ES-I3 (cell line): ENCODE measurements around the gene SLAMF6.

Experiments
- H3K36me3 ChIP-seq: 2 replicates; pipeline ENCODE4 v1.6.1; 2013; ENCODE audit warnings: mild to moderate bottlenecking, low read length, control low read depth, moderate library complexity; ENCODE audit not compliant: insufficient read depth
- H3K4me1 ChIP-seq: 2 replicates; pipeline ENCODE4 v1.6.1; 2013; ENCODE audit warnings: mild to moderate bottlenecking, control low read depth, low read length; ENCODE audit not compliant: insufficient read depth
- H3K9ac ChIP-seq: 2 replicates; pipeline ENCODE4 v1.6.1; 2013; ENCODE audit warnings: low read depth, mild to moderate bottlenecking, low read length, moderate library complexity
- H3K9me3 ChIP-seq: 2 replicates; pipeline ENCODE4 v1.6.1; 2013; ENCODE audit warnings: mild to moderate bottlenecking, low read length, moderate library complexity; ENCODE audit not compliant: control insufficient read depth, insufficient read depth

SLAMF6 gene

DNA sequence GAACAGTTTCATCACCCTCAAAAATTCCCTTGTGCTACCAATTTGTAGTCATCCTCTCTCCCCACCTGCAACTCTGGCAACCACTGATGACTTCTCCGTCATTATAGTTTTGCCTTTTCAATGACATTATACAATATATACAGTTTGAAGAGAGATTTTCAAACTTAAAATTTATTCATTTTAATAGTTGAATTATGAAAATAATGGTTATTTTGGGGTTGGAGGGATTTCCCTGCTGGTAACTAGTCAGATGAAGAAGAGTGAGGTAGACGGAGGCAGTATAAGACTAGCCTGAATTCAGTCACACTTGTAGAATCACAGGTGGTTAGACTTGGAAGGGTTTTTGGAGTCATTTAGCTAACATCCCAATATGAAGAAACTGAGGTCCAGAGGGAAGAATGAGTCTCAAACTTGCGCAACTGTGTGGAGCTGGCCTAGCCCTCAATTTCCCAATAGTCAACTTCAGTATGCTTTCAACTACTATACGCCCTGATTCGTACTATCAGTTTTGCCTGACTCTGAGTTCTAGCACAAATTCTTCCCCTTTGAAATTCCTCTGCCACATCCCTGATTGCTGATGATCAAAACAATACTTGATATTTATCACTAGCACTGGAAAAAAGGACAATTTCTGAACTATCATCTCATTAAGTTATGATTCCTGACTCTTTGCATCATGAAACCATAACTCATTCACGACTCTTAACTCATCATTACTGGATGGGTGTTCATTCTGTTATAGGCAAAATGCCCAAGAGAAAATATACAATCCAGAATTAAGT lies 68.5 kb downstream of the SLAMF6 start:
- Histone ChIP-seq H3K9ac (no peak overlapping the region), H3K36me3 (no peaks in the 10 kb centered on the region), H3K4me1 (peaks cover 7% of the 10 kb centered on the region; the same call in 1 of the 2 replicates), H3K9me3 (no peaks in the 10 kb centered on the region)

DNA sequence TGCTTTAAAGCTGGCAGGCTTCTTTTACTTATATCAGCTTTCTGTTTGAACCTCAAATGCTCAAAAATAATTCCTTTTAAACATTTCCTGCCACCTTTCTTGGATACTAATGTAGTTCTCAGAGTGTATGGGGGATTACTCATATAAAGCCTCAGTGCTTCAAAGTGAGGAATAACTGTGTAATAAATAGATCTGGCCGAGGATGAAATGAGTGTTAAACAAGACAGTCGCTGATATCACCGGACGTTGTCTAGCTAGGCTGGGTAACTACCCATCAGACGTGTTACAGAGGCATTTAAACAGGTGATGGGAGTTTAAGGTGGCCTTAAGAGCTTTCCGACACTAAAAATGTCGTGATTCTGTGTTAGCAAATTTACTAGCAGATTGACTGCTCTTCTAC lies 69.6 kb downstream of the SLAMF6 start:
- H3K4me1 ChIP-seq: no peaks in the 10 kb centered on the region
- no peaks in the 10 kb centered on the region for H3K36me3 ChIP-seq
- H3K9me3 ChIP-seq: no peaks in the 10 kb centered on the region
- H3K9ac ChIP-seq: no peak overlapping the region

DNA sequence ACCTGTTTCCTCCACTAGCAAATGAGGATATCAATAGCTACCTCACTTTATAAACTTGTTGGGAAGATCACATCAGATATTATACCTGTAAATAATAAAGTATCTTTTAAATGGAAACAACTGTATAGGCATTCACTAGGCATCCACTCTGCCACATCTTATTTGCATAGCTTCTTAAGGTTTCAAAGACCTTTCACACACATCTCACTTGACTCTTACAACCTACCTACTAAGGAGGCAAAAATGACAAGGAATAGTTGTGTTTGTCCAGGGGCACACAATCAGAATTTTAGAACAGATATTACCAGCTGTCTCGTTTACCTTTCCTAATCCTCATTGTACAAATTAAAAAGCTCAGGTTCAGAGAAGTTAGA lies 71.2 kb downstream of the SLAMF6 start:
- H3K4me1 ChIP-seq: no peaks in the 10 kb centered on the region
- H3K9ac ChIP-seq: no peak overlapping the region
- H3K9me3 ChIP-seq: no peaks in the 10 kb centered on the region
- no peaks in the 10 kb centered on the region for H3K36me3 ChIP-seq

DNA sequence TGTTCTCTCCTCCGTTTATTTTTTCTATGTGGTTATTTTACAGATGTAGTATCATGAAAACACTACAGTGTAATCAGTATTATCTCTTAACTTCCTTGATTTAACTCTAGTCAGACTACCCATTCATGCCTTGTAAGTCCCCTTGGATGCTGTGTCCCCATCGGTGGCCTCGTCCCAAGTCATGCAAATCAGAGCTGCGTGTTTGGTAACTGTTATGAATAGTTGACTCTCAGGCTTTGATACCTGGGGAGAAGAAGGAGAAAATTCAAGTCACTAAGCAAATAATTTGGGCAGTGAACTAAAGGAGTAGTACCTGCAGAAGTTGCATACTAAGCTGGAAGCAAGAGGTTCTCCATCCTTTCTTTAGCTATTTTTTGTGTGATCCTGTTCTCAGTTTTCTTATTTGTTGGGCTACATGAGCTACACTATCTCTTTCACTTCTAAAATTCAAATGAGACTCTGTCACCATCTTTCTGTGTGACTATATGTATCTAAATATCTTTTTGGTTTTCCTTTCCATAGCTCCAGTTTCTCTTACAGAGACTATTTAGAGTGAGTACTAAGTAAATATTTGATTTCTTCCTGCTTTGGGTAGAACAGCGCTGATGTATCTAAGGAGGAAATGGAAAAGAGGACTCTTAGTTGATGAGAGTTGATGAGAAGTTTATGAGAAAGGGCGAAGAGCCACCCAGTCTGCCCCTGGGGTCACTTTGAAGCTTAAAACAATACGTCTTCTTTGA lies 71.8 kb downstream of the SLAMF6 start:
- H3K9me3 ChIP-seq: no peaks in the 10 kb centered on the region
- H3K36me3 ChIP-seq: no peaks in the 10 kb centered on the region
- no peaks in the 10 kb centered on the region for H3K4me1 ChIP-seq
- no peak overlapping the region for H3K9ac ChIP-seq

DNA sequence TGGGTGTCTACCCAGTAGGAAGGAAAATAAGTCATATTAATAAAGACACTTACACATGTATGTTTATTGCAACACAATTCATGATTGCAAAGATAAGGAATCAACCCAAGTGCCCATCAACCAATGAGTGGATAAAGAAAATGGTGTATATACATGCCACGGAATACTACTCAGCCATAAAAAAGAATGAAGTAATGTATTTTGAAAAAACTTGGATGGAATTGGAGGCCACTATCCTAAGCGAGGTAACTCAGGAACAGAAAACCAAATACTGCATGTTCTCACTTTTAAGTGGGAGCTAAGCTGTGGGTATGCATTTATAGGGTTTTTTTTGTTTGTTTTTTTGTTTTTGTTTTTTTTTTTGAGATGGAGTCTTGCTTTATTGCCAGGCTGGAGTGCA lies 73.6 kb downstream of the SLAMF6 start:
- no peaks in the 10 kb centered on the region for H3K36me3 ChIP-seq
- no peaks in the 10 kb centered on the region for H3K4me1 ChIP-seq
- H3K9me3 ChIP-seq: no peaks in the 10 kb centered on the region
- no peak overlapping the region for H3K9ac ChIP-seq

DNA sequence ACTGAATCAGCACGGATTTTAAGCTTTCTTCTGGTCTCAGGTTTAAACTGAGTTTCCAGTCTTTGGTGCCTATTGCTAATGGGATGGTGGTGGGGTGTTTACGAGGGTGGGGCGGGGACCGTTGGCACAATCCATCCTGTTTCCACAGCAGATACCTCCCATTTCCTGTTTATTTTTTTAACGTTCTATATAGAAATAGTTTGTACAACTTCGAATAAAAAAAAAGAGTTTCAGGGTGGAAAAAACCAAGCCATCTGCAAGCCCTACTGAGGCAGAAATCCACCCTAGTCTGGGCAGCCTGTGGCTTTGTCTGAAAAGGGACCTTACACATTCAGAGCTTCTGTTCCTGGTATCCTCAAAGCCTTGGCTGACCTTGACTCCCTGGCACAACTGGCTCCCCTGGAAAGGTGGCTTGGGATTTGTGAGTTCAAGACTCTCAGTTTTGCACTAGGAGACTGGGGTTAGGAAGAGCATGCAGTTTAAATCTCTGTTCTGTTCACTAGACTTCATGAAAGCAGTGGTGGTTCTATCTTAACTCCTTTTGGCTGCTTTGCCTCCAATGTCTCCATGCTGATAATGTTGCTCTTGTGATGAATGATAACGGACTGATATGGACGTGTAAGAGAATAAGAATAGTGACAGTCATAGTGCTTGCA lies 76.0 kb downstream of the SLAMF6 start:
- no peak overlapping the region for H3K9ac ChIP-seq
- H3K9me3 ChIP-seq: no peaks in the 10 kb centered on the region
- H3K36me3 ChIP-seq: no peaks in the 10 kb centered on the region
- H3K4me1 ChIP-seq: no peaks in the 10 kb centered on the region

DNA sequence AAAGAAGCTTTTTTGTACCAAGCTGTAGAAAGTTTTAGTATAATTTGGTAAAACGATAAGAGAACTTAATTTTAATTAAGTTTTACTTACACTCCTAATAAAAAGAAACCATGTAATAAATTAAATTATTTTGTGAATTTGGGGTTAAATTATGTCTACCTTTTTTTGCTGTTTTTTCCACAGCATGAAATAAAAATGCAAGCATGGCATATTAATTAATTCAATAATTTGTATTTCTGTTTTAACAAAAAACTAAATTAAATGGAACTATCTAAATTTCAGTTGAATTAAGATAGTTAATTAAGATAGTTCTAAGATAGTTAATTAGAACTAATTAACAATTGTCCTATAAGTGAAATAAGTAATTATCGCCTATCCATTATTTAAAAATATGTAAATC lies 83.3 kb downstream of the SLAMF6 start:
- Histone ChIP-seq H3K9ac (no peak overlapping the region), H3K9me3 (no peaks in the 10 kb centered on the region), H3K36me3 (no peaks in the 10 kb centered on the region), H3K4me1 (no peaks in the 10 kb centered on the region)

DNA sequence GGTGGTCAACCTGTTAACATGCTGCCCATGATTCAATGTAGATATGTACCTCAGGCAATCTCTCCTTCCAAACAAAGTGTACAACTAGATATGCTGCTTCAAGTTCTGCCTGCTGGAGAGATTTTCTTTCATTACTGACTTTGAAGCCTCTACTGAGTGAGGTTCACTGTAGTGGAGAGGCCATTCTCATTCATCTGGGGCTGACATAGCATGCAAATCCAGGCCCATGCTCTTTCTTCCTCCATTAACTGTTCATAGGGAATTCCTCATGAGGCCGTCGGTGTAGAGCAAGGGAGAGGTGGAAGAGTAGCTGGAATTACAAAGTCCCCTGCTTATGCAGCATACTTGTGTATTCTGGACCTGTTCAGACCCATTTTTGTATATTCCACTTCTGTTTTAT lies 84.1 kb downstream of the SLAMF6 start:
- no peaks in the 10 kb centered on the region for H3K4me1 ChIP-seq
- no peaks in the 10 kb centered on the region for H3K36me3 ChIP-seq
- no peak overlapping the region for H3K9ac ChIP-seq
- 0 out of 2 replicates have a peak, but pooled peaks cover under 1% of the 10 kb centered on the region for H3K9me3 ChIP-seq

DNA sequence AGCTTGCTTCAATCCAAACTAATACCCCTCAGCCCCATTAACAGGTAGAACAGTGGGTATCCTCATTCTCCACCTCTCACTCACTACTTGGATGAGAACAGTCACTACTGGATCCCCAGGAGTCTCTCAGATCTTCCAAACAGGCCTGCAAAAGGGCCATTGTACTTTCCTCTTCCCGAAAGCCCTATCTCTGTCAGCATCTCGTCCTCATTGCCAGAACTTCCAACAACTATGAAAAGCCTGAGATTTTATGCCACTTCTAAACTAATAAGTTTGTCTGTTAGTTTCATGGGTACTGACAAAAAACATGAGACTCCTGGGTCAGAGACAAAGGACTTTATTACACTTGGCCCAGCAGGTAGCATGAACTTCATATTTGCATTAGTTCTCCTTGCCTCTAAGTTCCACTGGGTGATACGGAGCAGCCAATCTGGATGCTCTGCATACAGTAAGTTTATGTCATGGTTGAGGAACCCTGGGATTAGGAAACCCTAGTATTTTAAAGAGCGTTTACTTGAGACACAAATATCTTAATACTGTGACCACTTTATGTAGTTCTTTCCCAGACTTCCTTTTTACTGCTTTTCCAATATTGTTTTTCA lies 84.6 kb downstream of the SLAMF6 start:
- Histone ChIP-seq H3K9me3 (0 out of 2 replicates have a peak, but pooled peaks cover 2% of the 10 kb centered on the region), H3K9ac (no peak overlapping the region), H3K36me3 (no peaks in the 10 kb centered on the region), H3K4me1 (no peaks in the 10 kb centered on the region)

DNA sequence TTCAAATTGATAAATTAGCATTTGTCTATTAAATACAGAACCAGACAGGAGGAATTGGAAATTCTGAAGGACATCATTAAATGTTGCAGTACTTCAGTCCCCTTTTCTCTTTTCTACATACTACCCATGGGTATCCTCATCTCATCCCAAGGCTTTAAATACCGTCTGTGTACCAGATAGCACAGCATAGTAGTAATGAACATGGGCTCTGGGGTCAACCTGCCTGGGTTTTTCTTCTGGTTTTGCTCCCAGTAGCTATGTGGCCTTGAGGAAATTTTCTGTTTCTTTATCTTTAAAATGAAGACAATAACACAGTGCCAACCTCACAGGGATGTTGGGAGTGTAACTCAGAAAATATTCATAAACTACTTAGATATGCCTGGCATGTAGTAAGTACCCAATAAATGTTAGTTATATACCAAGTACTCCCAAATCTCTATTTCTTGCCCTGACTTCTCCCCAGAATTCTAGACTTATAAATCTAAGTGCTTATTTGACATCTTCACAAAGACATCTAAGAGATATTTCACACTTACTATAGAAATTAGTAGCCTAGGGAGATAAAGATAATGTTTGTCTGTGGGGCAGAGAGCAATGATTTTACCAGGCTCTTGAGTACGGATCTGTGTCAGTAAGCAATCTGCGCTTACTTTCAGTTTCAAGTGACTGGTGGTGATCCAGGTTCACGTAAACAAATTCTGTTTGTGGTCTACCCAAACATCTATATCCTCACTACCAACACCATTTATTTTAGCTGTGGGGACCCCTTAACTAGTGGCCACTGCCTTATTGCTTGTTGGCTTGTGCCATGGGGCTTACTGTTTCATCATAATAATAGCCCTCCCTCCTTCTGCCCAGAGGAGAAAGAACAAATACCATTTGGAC lies 85.4 kb downstream of the SLAMF6 start:
- Histone ChIP-seq H3K36me3 (no peaks in the 10 kb centered on the region), H3K9ac (no peak overlapping the region), H3K4me1 (no peaks in the 10 kb centered on the region), H3K9me3 (0 out of 2 replicates have a peak, but pooled peaks cover 2% of the 10 kb centered on the region)

DNA sequence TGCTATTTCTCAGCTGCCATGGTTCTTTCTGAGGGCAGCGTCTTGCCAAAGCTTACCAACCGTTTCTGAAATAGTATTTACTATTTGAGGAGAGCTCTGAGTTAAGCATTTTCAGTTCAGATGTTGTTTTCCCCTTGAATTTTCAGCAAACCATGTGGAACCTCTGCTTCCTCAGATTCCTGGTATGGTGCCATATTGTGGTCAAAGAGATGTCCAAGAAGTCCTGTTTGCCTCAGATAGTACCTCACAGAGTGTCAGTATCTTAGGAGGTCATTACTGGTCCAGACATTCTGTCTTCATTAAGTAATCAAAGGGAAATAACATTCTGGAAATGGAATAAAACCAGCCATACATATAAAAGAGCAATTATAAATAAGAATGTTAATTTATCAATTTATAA lies 86.1 kb downstream of the SLAMF6 start:
- no peaks in the 10 kb centered on the region for H3K36me3 ChIP-seq
- no peaks in the 10 kb centered on the region for H3K4me1 ChIP-seq
- H3K9me3 ChIP-seq: 0 out of 2 replicates have a peak, but pooled peaks cover 2% of the 10 kb centered on the region
- no peak overlapping the region for H3K9ac ChIP-seq
